HUES48 (cell line): Measurements from ENCODE around the gene BTBD1.
"Not testable (repeated sequence)": the region's sequence is repeated elsewhere in the genome, so short reads cannot be mapped to it uniquely, and the experiment has no call there.

Experiments
- H3K27ac ChIP-seq: one replicate; pipeline ENCODE4 v1.7.0; 2013; ENCODE audit warnings: low read depth, low read length, inconsistent platforms
- H3K27me3 ChIP-seq: 2 replicates; pipeline ENCODE4 v1.6.1; 2013; ENCODE audit warnings: mild to moderate bottlenecking, low read length; ENCODE audit not compliant: control insufficient read depth, insufficient read depth
- H3K36me3 ChIP-seq: 2 replicates; pipeline ENCODE4 v1.6.1; 2013; ENCODE audit warnings: low read length; ENCODE audit not compliant: control insufficient read depth, insufficient read depth
- H3K4me1 ChIP-seq: 2 replicates; pipeline ENCODE4 v1.6.1; 2013; ENCODE audit warnings: mild to moderate bottlenecking, low read length; ENCODE audit not compliant: control insufficient read depth, insufficient read depth
- H3K4me3 ChIP-seq: 2 replicates; pipeline ENCODE4 v1.5.1; 2013; ENCODE audit warnings: mild to moderate bottlenecking, low read depth, low read length
- H3K9ac ChIP-seq: 2 replicates; pipeline ENCODE4 v1.6.1; 2013; ENCODE audit warnings: mild to moderate bottlenecking, low read depth, low read length, moderate library complexity
- H3K9me3 ChIP-seq: 2 replicates; pipeline ENCODE4 v1.6.1; 2013; ENCODE audit warnings: low read length; ENCODE audit not compliant: control insufficient read depth, insufficient read depth

Gene BTBD1

GRCh38 chr15:83092309-83092976 is 25.4 kb upstream of the BTBD1 start:
- Histone ChIP-seq H3K36me3 (no peaks in the 10 kb centered on the region), H3K27me3 (no peaks in the 10 kb centered on the region), H3K9ac (no peak overlapping the region), H3K9me3 (no peaks in the 10 kb centered on the region), H3K4me1 (no peaks in the 10 kb centered on the region), H3K27ac (no peak overlapping the region), H3K4me3 (no peak overlapping the region)

- H3K9me3 ChIP-seq, H3K9ac ChIP-seq, H3K27ac ChIP-seq, H3K27me3 ChIP-seq, H3K4me1 ChIP-seq, H3K4me3 ChIP-seq, H3K36me3 ChIP-seq: not testable (repeated sequence)
Observed at GRCh38 chr15:83091965-83092308, 24.9 kb upstream of the BTBD1 start.

GRCh38 chr15:83090465-83090864 is 23.4 kb upstream of the BTBD1 start:
- Histone ChIP-seq H3K4me1 (no peaks in the 10 kb centered on the region), H3K36me3 (no peaks in the 10 kb centered on the region), H3K27ac (no peak overlapping the region), H3K4me3 (no peak overlapping the region), H3K9me3 (no peaks in the 10 kb centered on the region), H3K9ac (no peak overlapping the region), H3K27me3 (no peaks in the 10 kb centered on the region)

- no peaks in the 10 kb centered on the region for H3K9me3 ChIP-seq
- H3K27ac ChIP-seq = no peak overlapping the region
- no peaks in the 10 kb centered on the region for H3K36me3 ChIP-seq
- no peak overlapping the region for H3K9ac ChIP-seq
- H3K4me3 ChIP-seq = no peak overlapping the region
- no peaks in the 10 kb centered on the region for H3K27me3 ChIP-seq
- H3K4me1 ChIP-seq = no peaks in the 10 kb centered on the region
Observed at GRCh38 chr15:83088876-83089275, 21.8 kb upstream of the BTBD1 start.

- Histone ChIP-seq H3K27me3 (no peaks in the 10 kb centered on the region), H3K4me1 (no peaks in the 10 kb centered on the region), H3K36me3 (no peaks in the 10 kb centered on the region), H3K4me3 (no peak overlapping the region), H3K9ac (no peak overlapping the region), H3K9me3 (no peaks in the 10 kb centered on the region), H3K27ac (no peak overlapping the region)
Observed at GRCh38 chr15:83087576-83087975, 20.5 kb upstream of the BTBD1 start.

GRCh38 chr15:83085864-83086552 is 19.0 kb upstream of the BTBD1 start:
- not testable (repeated sequence) for H3K36me3 ChIP-seq, H3K9me3 ChIP-seq, H3K4me3 ChIP-seq, H3K9ac ChIP-seq, H3K27ac ChIP-seq, H3K27me3 ChIP-seq, H3K4me1 ChIP-seq

- not testable (repeated sequence) for H3K36me3 ChIP-seq
Observed at GRCh38 chr15:83085461-83085860, 18.4 kb upstream of the BTBD1 start.

GRCh38 chr15:83082730-83083386 is 15.8 kb upstream of the BTBD1 start:
- Histone ChIP-seq H3K9me3 (no peaks in the 10 kb centered on the region), H3K27ac (no peak overlapping the region), H3K4me1 (no peaks in the 10 kb centered on the region), H3K9ac (no peak overlapping the region), H3K36me3 (no peaks in the 10 kb centered on the region), H3K4me3 (no peak overlapping the region), H3K27me3 (peaks cover under 1% of the 10 kb centered on the region; the same call in 1 of the 2 replicates)

More at GRCh38 chr15:83085461-83085860, 18.4 kb upstream of the BTBD1 start:
- H3K27me3 ChIP-seq, H3K4me3 ChIP-seq, H3K9ac ChIP-seq, H3K4me1 ChIP-seq, H3K27ac ChIP-seq, H3K9me3 ChIP-seq: not testable (repeated sequence)

GRCh38 chr15:83081256-83082014 is 14.4 kb upstream of the BTBD1 start:
- H3K4me1 ChIP-seq = no peaks in the 10 kb centered on the region
- no peak overlapping the region for H3K27ac ChIP-seq
- no peaks in the 10 kb centered on the region for H3K36me3 ChIP-seq
- peaks cover 3% of the 10 kb centered on the region; the same call in 1 of the 2 replicates for H3K27me3 ChIP-seq
- H3K9me3 ChIP-seq = no peaks in the 10 kb centered on the region
- no peak overlapping the region for H3K9ac ChIP-seq
- H3K4me3 ChIP-seq = no peak overlapping the region

GRCh38 chr15:83078712-83079111 is 11.7 kb upstream of the BTBD1 start:
- Histone ChIP-seq H3K9me3 (peaks cover under 1% of the 10 kb centered on the region), H3K27me3 (peaks cover 3% of the 10 kb centered on the region; the same call in 1 of the 2 replicates), H3K4me1 (no peaks in the 10 kb centered on the region), H3K27ac (no peak overlapping the region), H3K4me3 (no peak overlapping the region), H3K36me3 (no peaks in the 10 kb centered on the region), H3K9ac (no peak overlapping the region)
